GDM1 (cell line): ENCODE results near the gene SLC26A5.
A peak's percentile ranks its signal among the peaks of the same experiment; 100 is the strongest.

Experiments used
- DNase-seq: peaks from one replicate; lab custom pipeline; 2025; lab: John Stamatoyannopoulos, UW

Gene SLC26A5

DNA sequence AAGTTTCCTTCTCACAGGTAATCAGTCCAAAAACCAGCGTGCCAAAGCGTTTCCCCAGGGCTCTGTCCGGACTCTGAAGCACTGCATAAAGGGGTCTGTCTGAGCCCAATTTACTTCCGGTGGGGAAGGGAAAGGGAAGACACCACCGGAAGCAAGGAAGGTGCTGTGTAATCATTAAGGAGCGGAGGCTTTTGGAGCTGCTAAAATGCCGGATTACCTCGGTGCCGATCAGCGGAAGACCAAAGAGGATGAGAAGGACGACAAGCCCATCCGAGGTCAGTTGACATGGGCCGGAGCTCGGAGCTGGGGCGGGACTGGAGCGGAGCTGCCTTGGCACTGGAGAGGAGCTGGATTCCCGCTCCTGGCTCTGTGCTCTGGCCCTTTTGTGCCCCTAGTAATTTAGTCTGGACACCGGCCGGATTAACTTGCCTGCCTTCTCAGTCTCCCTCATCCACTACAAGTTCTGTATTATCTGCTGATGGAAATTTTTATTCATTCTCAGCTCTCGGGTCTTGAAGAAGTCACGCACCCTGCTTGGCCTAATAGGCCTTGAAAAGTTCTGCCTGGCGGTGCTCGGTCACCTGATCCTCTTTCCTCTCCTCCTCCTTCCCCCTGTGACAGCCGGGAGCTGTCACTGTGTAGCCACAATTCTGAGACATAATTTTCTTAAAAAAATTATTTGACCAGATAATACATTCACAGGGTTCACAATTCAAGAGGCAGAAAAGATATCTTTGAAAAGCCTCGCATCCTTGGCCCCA lies 98.3 kb downstream of the SLC26A5 start, which contains the start of gene PSMC2:
PSMC2 (plus strand) TSS at position 137 of the 761 bp plus-strand sequence; CDS start at position 206, 69 bp downstream.
- peak; percentile 81 for DNase-seq

DNA sequence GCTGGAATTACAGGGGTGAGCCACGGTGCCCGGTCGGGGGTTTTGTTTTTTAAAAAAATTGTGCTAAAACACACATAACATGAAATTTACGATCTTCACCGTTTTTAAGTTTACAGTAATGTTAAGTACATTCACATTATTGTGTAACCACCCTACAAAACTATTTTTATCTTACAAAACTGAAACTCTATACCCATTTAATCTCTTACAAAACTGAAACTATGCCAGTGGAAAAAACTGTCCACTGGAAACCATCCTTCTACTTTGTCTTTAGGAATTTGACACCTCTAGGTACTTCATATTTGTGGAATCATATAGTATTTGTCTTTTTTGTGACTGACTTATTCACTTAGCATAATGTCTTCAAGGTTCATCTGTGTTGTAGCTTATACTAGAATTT lies 99.6 kb downstream of the SLC26A5 start:
- DNase-seq: no peak

DNA sequence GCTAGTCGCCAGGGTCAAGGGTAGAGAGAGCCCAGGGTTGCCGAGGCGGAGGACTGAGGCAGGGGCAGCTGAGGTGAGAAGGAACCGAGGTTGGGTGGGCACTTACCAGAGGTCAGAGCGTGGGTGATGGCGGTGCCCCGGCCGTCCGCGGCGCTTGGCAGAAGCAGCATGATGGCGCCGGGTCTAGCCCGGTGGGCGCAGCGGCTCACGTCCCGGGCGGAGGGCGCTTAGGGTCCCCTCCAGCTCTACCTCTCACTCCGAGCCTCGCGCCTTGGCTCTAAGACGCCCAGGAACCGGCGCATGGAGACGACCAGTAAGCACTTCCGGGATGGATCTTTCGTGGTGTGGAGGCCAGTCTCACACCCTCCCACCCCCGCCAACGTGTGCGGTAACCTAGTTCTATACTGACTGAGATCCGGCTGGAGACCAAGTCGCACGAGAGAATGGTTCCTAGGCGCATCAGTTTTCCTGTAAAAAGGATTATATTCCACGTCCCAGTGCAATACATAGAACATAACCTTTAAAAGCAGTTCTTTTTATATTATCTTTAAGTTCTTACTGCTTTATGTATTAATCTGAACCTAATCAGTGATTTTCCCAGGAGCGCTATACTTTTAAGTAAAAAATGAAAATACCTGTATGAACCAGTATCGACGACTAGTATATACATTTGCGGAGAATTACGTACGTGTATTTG lies 101.4 kb downstream of the SLC26A5 start, which contains the start of gene DNAJC2:
DNAJC2 (minus strand) TSS at position 315 of the 697 bp plus-strand sequence; CDS start at position 170, 145 bp downstream.
- DNase-seq: peak; percentile 84

GRCh38 chr7:103343758-103344452 lies 102.1 kb downstream of the SLC26A5 start:
- no peak for DNase-seq

- no peak for DNase-seq
Observed at GRCh38 chr7:103343332-103343731, 102.7 kb downstream of the SLC26A5 start.

DNA sequence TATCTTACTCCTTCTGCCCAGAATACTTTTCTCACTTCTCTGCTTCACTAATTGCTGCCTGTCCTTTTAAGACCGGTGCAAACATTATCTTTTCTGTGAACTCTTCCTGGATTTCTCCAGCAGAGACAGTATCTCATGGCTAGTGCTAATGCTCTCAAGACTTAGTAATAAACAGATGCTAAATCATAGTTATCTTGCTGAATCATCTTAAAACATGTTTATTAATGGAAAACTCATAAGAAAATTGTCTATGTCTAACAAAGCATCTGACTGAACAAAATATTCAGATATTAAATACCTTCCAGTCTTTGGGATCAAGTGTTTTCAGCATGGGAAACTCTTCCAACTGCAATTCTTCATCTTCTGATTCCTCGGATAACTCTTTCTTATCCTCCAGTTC lies 104.5 kb downstream of the SLC26A5 start:
- DNase-seq: no peak

GRCh38 chr7:103338864-103339263 lies 107.1 kb downstream of the SLC26A5 start:
- DNase-seq: no peak

GRCh38 chr7:103336761-103337160 lies 109.2 kb downstream of the SLC26A5 start:
- DNase-seq: no peak

DNA sequence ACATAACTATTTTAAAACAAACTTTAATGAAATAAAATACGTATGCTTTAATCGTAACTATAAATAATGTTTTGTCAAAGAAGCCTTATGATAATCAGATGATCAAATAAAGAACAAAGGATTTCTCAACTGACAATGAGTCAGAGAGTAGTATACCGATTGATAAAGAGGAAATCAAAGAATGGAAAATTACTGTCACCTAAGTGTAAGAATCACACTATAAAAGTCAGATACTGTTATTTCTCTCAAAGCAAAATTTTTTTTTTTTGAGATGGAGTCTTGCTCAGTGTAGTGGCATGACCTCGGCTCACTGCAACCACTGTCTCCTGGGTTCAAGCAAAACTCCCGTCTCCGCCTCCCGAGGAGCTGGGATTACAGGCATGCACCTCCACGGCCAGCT lies 120.3 kb downstream of the SLC26A5 start:
- DNase-seq: no peak
